ENCODE data around the gene ATOSB.

GRCh38 chr9:35070823-35071813 lies 44.5 kb downstream of the ATOSB start:
- TF ChIP-seq TEAD4 (IDR thresholded peaks at IDR 0.05), result no peak
- TF ChIP-seq, protein P1, sequence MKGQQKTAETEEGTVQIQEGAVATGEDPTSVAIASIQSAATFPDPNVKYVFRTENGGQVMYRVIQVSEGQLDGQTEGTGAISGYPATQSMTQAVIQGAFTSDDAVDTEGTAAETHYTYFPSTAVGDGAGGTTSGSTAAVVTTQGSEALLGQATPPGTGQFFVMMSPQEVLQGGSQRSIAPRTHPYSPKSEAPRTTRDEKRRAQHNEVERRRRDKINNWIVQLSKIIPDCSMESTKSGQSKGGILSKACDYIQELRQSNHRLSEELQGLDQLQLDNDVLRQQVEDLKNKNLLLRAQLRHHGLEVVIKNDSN (IDR thresholded peaks at IDR 0.05), result no peak
- TF ChIP-seq FOXM1 (IDR thresholded peaks at IDR 0.05; ENCODE audit: borderline replicate concordance, low read depth), result no peak
- TF ChIP-seq, protein P2, sequence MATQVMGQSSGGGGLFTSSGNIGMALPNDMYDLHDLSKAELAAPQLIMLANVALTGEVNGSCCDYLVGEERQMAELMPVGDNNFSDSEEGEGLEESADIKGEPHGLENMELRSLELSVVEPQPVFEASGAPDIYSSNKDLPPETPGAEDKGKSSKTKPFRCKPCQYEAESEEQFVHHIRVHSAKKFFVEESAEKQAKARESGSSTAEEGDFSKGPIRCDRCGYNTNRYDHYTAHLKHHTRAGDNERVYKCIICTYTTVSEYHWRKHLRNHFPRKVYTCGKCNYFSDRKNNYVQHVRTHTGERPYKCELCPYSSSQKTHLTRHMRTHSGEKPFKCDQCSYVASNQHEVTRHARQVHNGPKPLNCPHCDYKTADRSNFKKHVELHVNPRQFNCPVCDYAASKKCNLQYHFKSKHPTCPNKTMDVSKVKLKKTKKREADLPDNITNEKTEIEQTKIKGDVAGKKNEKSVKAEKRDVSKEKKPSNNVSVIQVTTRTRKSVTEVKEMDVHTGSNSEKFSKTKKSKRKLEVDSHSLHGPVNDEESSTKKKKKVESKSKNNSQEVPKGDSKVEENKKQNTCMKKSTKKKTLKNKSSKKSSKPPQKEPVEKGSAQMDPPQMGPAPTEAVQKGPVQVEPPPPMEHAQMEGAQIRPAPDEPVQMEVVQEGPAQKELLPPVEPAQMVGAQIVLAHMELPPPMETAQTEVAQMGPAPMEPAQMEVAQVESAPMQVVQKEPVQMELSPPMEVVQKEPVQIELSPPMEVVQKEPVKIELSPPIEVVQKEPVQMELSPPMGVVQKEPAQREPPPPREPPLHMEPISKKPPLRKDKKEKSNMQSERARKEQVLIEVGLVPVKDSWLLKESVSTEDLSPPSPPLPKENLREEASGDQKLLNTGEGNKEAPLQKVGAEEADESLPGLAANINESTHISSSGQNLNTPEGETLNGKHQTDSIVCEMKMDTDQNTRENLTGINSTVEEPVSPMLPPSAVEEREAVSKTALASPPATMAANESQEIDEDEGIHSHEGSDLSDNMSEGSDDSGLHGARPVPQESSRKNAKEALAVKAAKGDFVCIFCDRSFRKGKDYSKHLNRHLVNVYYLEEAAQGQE (IDR thresholded peaks at IDR 0.05; ENCODE audit: low read depth), result no peak
- no peak for TF ChIP-seq CEBPB (IDR thresholded peaks at IDR 0.05)
- TF ChIP-seq YY1 (IDR thresholded peaks at IDR 0.05; ENCODE audit: low read depth), result no peak
- TF ChIP-seq EP300 (IDR thresholded peaks at IDR 0.05; ENCODE audit: borderline replicate concordance), result no peak
- TF ChIP-seq EGR1 (IDR thresholded peaks at IDR 0.05), result no peak
- TF ChIP-seq NFIC (IDR thresholded peaks at IDR 0.05), result no peak

Data from Ishikawa (cell line).